Measurements from ENCODE around the gene CCR5. TPM values are rescaled to one million over a fixed set of nuclear protein-coding genes. Genes with fewer than 3 reads are reported as not detected.

The CCR5 gene
- total RNA-seq, 4 donors from 2014 or later: 1.1 to 3.7 (median 1.4) TPM; not detected in 1

- no peak for TF ChIP-seq EP300 (IDR thresholded peaks at IDR 0.05; ENCODE audit: low read depth)
- TF ChIP-seq CTCF (IDR thresholded peaks at IDR 0.05): no peak
- TF ChIP-seq POLR2AphosphoS5 (IDR thresholded peaks at IDR 0.05): no peak
- TF ChIP-seq POLR2A (IDR thresholded peaks at IDR 0.05): no peak
- in situ Hi-C loops (cut with MboI; ENCODE audit: low pct_ligation_motif_present in 1 of 4, low pct_unique_long_range_greater_than_20kb in 1 of 4, low sequenced_read_pairs in 3 of 4): no loop called here
- intact Hi-C loops (cut with DNase I; ENCODE audit: low total_unique reads): no loop called here
- DNase-seq: no peak
- H3K9me3 ChIP-seq: no peaks in the 10 kb centered on the region
- H3K27ac ChIP-seq: no peak overlapping the region
- 57 to 81% methylated on average over 2 to 4 of the region's 4 CpGs for WGBS, 2 donors (ENCODE audit: low coverage in 1 of 2)
- no peaks in the 10 kb centered on the region for H3K36me3 ChIP-seq
- H3K4me3 ChIP-seq: no peak overlapping the region
- H3K27me3 ChIP-seq: no peaks in the 10 kb centered on the region
- peaks cover 0 to 13% (median 4%) of the 10 kb centered on the region in 4 donors for H3K4me1 ChIP-seq
Measured at GRCh38 chr3:46414739-46415138, 44.0 kb downstream of the CCR5 start.

- Histone ChIP-seq H3K4me3 (no peak overlapping the region), H3K9me3 (no peaks in the 10 kb centered on the region), H3K27ac (no peak overlapping the region), H3K27me3 (no peaks in the 10 kb centered on the region), H3K4me1 (peaks cover 0 to 13% (median 4%) of the 10 kb centered on the region in 4 donors), H3K36me3 (no peaks in the 10 kb centered on the region)
- TF ChIP-seq POLR2AphosphoS5 (IDR thresholded peaks at IDR 0.05) (no peak), EP300 (IDR thresholded peaks at IDR 0.05; ENCODE audit: low read depth) (no peak), CTCF (IDR thresholded peaks at IDR 0.05) (no peak), POLR2A (IDR thresholded peaks at IDR 0.05) (no peak)
- 30 to 50% methylated on average over 2 to 10 of the region's 10 CpGs for WGBS, 2 donors (ENCODE audit: low coverage in 1 of 2)
- intact Hi-C loops (cut with DNase I; ENCODE audit: low total_unique reads) (no loop called here), in situ Hi-C loops (cut with MboI; ENCODE audit: low pct_ligation_motif_present in 1 of 4, low pct_unique_long_range_greater_than_20kb in 1 of 4, low sequenced_read_pairs in 3 of 4) (no loop called here)
- no peak for DNase-seq
Measured at GRCh38 chr3:46416125-46416810, 45.5 kb downstream of the CCR5 start.

GRCh38 chr3:46416811-46417510, 46.2 kb downstream of the CCR5 start:
- TF ChIP-seq CTCF (IDR thresholded peaks at IDR 0.05) (no peak), EP300 (IDR thresholded peaks at IDR 0.05; ENCODE audit: low read depth) (no peak), POLR2AphosphoS5 (IDR thresholded peaks at IDR 0.05) (no peak), POLR2A (IDR thresholded peaks at IDR 0.05) (no peak)
- Histone ChIP-seq H3K4me3 (no peak overlapping the region), H3K4me1 (peaks cover 0 to 13% (median 4%) of the 10 kb centered on the region in 4 donors), H3K27me3 (no peaks in the 10 kb centered on the region), H3K36me3 (no peaks in the 10 kb centered on the region), H3K27ac (no peak overlapping the region), H3K9me3 (no peaks in the 10 kb centered on the region)
- intact Hi-C loops (cut with DNase I; ENCODE audit: low total_unique reads) (no loop called here), in situ Hi-C loops (cut with MboI; ENCODE audit: low pct_ligation_motif_present in 1 of 4, low pct_unique_long_range_greater_than_20kb in 1 of 4, low sequenced_read_pairs in 3 of 4) (no loop called here)
- no peak for DNase-seq
- WGBS, 2 donors (ENCODE audit: low coverage in 1 of 2): 83 to 86% methylated on average over 6 to 7 of the region's 7 CpGs

- no peaks in the 10 kb centered on the region for H3K36me3 ChIP-seq
- H3K4me3 ChIP-seq: no peak overlapping the region
- peaks cover 0 to 8% (median 4%) of the 10 kb centered on the region in 4 donors for H3K4me1 ChIP-seq
- intact Hi-C loops (cut with DNase I; ENCODE audit: low total_unique reads) (no loop called here), in situ Hi-C loops (cut with MboI; ENCODE audit: low pct_ligation_motif_present in 1 of 4, low pct_unique_long_range_greater_than_20kb in 1 of 4, low sequenced_read_pairs in 3 of 4) (no loop called here)
- WGBS, 2 donors (ENCODE audit: low coverage in 1 of 2): 86% methylated on average over 9 of the region's 9 CpGs; no CpG with 5 or more reads in 1 of the 2 donors
- no peaks in the 10 kb centered on the region for H3K9me3 ChIP-seq
- H3K27me3 ChIP-seq: no peaks in the 10 kb centered on the region
- no peak overlapping the region for H3K27ac ChIP-seq
- DNase-seq: no peak
- no peak for TF ChIP-seq POLR2A (IDR thresholded peaks at IDR 0.05)
Measured at GRCh38 chr3:46417841-46418611, 47.3 kb downstream of the CCR5 start.

Data from transverse colon (tissue), 4 donors.